ENCODE results near the gene ENTREP1. TPM values are rescaled to one million over a fixed set of nuclear protein-coding genes. Genes with fewer than 3 reads are reported as not detected.

The ENTREP1 gene
- total and polyA plus RNA-seq, 4 donors = 0.07 to 0.33 (median 0.12) TPM

DNA sequence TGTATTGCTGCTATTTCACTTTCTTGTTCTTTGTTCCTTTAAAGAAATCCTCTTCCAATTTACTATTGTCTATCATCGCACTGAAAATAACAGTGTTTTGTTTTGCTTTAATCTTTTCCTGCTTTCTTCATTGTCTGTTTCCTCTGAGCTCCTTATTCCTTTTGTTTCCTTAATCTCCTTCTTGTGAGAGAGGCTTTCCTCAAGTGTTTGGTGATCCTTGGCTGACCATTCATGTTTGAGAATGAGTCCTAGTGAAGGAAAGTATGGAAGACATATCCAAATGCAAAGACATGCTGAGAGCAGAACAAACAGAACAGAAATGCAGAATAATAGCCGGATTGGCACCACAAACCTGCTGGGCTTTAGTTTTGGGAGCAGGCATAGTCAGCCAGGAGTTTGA lies 42.0 kb upstream of the ENTREP1 start:
- WGBS = 67% methylated on average over 2 of the region's 2 CpGs
- no peak for TF ChIP-seq FOXA2 (IDR thresholded peaks at IDR 0.05)
- TF ChIP-seq, protein P1, sequence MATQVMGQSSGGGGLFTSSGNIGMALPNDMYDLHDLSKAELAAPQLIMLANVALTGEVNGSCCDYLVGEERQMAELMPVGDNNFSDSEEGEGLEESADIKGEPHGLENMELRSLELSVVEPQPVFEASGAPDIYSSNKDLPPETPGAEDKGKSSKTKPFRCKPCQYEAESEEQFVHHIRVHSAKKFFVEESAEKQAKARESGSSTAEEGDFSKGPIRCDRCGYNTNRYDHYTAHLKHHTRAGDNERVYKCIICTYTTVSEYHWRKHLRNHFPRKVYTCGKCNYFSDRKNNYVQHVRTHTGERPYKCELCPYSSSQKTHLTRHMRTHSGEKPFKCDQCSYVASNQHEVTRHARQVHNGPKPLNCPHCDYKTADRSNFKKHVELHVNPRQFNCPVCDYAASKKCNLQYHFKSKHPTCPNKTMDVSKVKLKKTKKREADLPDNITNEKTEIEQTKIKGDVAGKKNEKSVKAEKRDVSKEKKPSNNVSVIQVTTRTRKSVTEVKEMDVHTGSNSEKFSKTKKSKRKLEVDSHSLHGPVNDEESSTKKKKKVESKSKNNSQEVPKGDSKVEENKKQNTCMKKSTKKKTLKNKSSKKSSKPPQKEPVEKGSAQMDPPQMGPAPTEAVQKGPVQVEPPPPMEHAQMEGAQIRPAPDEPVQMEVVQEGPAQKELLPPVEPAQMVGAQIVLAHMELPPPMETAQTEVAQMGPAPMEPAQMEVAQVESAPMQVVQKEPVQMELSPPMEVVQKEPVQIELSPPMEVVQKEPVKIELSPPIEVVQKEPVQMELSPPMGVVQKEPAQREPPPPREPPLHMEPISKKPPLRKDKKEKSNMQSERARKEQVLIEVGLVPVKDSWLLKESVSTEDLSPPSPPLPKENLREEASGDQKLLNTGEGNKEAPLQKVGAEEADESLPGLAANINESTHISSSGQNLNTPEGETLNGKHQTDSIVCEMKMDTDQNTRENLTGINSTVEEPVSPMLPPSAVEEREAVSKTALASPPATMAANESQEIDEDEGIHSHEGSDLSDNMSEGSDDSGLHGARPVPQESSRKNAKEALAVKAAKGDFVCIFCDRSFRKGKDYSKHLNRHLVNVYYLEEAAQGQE (IDR thresholded peaks at IDR 0.05) = no peak
- no peak for TF ChIP-seq NR2F2 (IDR thresholded peaks at IDR 0.05)
- Histone ChIP-seq H3K27me3 (ENCODE audit: control insufficient read depth in 4 of 4, insufficient read depth in 4 of 4, low read length in 3 of 4) (no peaks in the 10 kb centered on the region), H3K9me3 (ENCODE audit: control insufficient read depth in 4 of 4, low read length in 3 of 4) (no peaks in the 10 kb centered on the region), H3K36me3 (ENCODE audit: control insufficient read depth in 4 of 4, insufficient read depth in 3 of 4, low read depth in 1 of 4, low read length in 3 of 4) (no peaks in the 10 kb centered on the region), H3K27ac (ENCODE audit: low read depth in 1 of 2, low read length in 2 of 2) (no peak overlapping the region), H3K4me1 (ENCODE audit: control insufficient read depth in 4 of 4, insufficient read depth in 4 of 4, low read length in 3 of 4) (no peaks in the 10 kb centered on the region), H3K4me3 (ENCODE audit: low read depth in 1 of 3, low read length in 3 of 3) (no peak overlapping the region), H3K9ac (ENCODE audit: low read depth in 1 of 2, low read length in 2 of 2) (no peak overlapping the region)
- no peak for DNase-seq (ENCODE audit: low spot score)

DNA sequence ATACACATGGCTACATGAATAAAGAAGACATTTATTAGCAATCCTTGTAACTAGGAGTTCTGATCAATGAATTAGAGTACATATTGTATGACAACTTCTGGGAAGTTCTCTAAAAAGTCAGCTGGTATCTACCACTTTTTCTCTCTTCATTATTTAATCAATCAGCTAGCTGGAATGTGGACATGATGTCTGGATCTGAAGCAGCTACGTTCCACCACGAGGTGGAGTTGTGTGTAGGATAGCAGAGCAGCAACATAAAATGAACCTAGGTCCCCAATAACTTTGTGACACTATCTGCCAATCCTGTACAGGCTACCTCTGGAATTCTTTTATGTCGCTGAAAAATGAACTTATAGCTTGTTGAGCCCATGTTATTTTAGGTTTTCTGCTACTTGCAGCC lies 32.9 kb upstream of the ENTREP1 start:
- Histone ChIP-seq H3K36me3 (ENCODE audit: control insufficient read depth in 4 of 4, insufficient read depth in 3 of 4, low read depth in 1 of 4, low read length in 3 of 4) (no peaks in the 10 kb centered on the region), H3K27ac (ENCODE audit: low read depth in 1 of 2, low read length in 2 of 2) (no peak overlapping the region), H3K27me3 (ENCODE audit: control insufficient read depth in 4 of 4, insufficient read depth in 4 of 4, low read length in 3 of 4) (no peaks in the 10 kb centered on the region), H3K4me1 (ENCODE audit: control insufficient read depth in 4 of 4, insufficient read depth in 4 of 4, low read length in 3 of 4) (no peaks in the 10 kb centered on the region), H3K9ac (ENCODE audit: low read depth in 1 of 2, low read length in 2 of 2) (no peak overlapping the region), H3K9me3 (ENCODE audit: control insufficient read depth in 4 of 4, low read length in 3 of 4) (no peaks in the 10 kb centered on the region), H3K4me3 (ENCODE audit: low read depth in 1 of 3, low read length in 3 of 3) (no peak overlapping the region)
- no peak for DNase-seq (ENCODE audit: low spot score)
- no peak for TF ChIP-seq NR2F2 (IDR thresholded peaks at IDR 0.05)
- no peak for TF ChIP-seq FOXA1 (IDR thresholded peaks at IDR 0.05)
- TF ChIP-seq, protein P2, sequence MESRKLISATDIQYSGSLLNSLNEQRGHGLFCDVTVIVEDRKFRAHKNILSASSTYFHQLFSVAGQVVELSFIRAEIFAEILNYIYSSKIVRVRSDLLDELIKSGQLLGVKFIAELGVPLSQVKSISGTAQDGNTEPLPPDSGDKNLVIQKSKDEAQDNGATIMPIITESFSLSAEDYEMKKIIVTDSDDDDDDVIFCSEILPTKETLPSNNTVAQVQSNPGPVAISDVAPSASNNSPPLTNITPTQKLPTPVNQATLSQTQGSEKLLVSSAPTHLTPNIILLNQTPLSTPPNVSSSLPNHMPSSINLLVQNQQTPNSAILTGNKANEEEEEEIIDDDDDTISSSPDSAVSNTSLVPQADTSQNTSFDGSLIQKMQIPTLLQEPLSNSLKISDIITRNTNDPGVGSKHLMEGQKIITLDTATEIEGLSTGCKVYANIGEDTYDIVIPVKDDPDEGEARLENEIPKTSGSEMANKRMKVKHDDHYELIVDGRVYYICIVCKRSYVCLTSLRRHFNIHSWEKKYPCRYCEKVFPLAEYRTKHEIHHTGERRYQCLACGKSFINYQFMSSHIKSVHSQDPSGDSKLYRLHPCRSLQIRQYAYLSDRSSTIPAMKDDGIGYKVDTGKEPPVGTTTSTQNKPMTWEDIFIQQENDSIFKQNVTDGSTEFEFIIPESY (IDR thresholded peaks at IDR 0.05) = no peak
- no peak for TF ChIP-seq SP1 (IDR thresholded peaks at IDR 0.05)
- TF ChIP-seq, protein P3, sequence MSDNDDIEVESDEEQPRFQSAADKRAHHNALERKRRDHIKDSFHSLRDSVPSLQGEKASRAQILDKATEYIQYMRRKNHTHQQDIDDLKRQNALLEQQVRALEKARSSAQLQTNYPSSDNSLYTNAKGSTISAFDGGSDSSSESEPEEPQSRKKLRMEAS (IDR thresholded peaks at IDR 0.05) = no peak
- no peak for TF ChIP-seq YY1 (IDR thresholded peaks at IDR 0.05)
- TF ChIP-seq TAF1 (conservative IDR thresholded peaks at IDR 0.05) = no peak
- TF ChIP-seq JUND (IDR thresholded peaks at IDR 0.05) = no peak
- TF ChIP-seq RAD21 (IDR thresholded peaks at IDR 0.05) = no peak
- no peak for TF ChIP-seq EGR1 (IDR thresholded peaks at IDR 0.05; ENCODE audit: low read depth in 2 of 2)
- no peak for TF ChIP-seq FOXA2 (IDR thresholded peaks at IDR 0.05)
- TF ChIP-seq, protein P4, sequence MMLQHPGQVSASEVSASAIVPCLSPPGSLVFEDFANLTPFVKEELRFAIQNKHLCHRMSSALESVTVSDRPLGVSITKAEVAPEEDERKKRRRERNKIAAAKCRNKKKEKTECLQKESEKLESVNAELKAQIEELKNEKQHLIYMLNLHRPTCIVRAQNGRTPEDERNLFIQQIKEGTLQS (IDR thresholded peaks at IDR 0.05) = no peak
- no peak for TF ChIP-seq HNF4A (conservative IDR thresholded peaks at IDR 0.05)
- TF ChIP-seq, protein P5, sequence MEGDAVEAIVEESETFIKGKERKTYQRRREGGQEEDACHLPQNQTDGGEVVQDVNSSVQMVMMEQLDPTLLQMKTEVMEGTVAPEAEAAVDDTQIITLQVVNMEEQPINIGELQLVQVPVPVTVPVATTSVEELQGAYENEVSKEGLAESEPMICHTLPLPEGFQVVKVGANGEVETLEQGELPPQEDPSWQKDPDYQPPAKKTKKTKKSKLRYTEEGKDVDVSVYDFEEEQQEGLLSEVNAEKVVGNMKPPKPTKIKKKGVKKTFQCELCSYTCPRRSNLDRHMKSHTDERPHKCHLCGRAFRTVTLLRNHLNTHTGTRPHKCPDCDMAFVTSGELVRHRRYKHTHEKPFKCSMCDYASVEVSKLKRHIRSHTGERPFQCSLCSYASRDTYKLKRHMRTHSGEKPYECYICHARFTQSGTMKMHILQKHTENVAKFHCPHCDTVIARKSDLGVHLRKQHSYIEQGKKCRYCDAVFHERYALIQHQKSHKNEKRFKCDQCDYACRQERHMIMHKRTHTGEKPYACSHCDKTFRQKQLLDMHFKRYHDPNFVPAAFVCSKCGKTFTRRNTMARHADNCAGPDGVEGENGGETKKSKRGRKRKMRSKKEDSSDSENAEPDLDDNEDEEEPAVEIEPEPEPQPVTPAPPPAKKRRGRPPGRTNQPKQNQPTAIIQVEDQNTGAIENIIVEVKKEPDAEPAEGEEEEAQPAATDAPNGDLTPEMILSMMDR (IDR thresholded peaks at IDR 0.05; ENCODE audit: low read depth, low read length, missing input control) = no peak
- no peak for TF ChIP-seq RXRA (IDR thresholded peaks at IDR 0.05)
- TF ChIP-seq GABPA (IDR thresholded peaks at IDR 0.05 in 1 of 2, conservative IDR thresholded peaks at IDR 0.05 in 1 of 2) = no peak
- TF ChIP-seq HNF4G (IDR thresholded peaks at IDR 0.05) = no peak
- TF ChIP-seq, protein P1 (IDR thresholded peaks at IDR 0.05) = no peak
- 89% methylated on average over 3 of the region's 3 CpGs for WGBS
